H1 (cell line): Measurements from ENCODE around the gene BPI. TPM values are rescaled to one million over a fixed set of nuclear protein-coding genes. Genes with fewer than 3 reads are reported as not detected.

ENCODE experiments used
- CTCF ChIA-PET: fragments of 300-600 bp; sonication (Branson Sonifier 250); formaldehyde crosslinking; loops from one replicate; lab custom pipeline; 2021; ENCODE audit not compliant: partially characterized antibody; lab: Charles Lee
- POLR2A ChIA-PET: fragments of 300-600 bp; sonication (Branson Sonifier 250); formaldehyde crosslinking; loops from one replicate; lab custom pipeline; 2021; ENCODE audit warnings: inconsistent platforms; ENCODE audit not compliant: partially characterized antibody; lab: Charles Lee
- DNase-seq, 2 experiments: peaks; one replicate each; pipeline versions ENCODE4 v3.0.0 to v3.0.0-alpha.2; 2010 to 2022; ENCODE audit warnings: low spot score in 2 of 2, low read depth in 1 of 2, mixed read lengths in 1 of 2
- FAIRE-seq: peaks from 2 replicates; lab custom pipeline; 2011; peaks lifted over from hg19 to GRCh38; lab: Jason Lieb, UNC
- H2AFZ ChIP-seq: 2 replicates; pipeline ENCODE4 v1.8.1; 2012; ENCODE audit warnings: low read length, inconsistent platforms
- H2AK5ac ChIP-seq: 2 replicates; pipeline ENCODE4 v1.6.1; 2013; ENCODE audit warnings: low read depth, low read length
- H2BK120ac ChIP-seq: replicated peaks from 2 replicates; pipeline ENCODE3; 2013; ENCODE audit warnings: low read depth, low read length, inconsistent platforms
- H2BK12ac ChIP-seq: 2 replicates; pipeline ENCODE4 v1.6.1; 2013; ENCODE audit warnings: low read depth, low read length
- H2BK15ac ChIP-seq: 2 replicates; pipeline ENCODE4 v1.6.1; 2013; ENCODE audit warnings: low read length
- H2BK20ac ChIP-seq: 2 replicates; pipeline ENCODE4 v1.6.1; 2013; ENCODE audit warnings: low read length
- H2BK5ac ChIP-seq: 2 replicates; pipeline ENCODE4 v1.6.1; 2013; ENCODE audit warnings: low read depth, low read length
- H3K14ac ChIP-seq: 2 replicates; pipeline ENCODE4 v1.6.1; 2013; ENCODE audit warnings: inconsistent platforms; ENCODE audit not compliant: insufficient read length
- H3K18ac ChIP-seq: 2 replicates; pipeline ENCODE4 v1.6.1; 2013; ENCODE audit warnings: low read length; ENCODE audit errors: extremely low read depth
- H3K23ac ChIP-seq: 2 replicates; pipeline ENCODE4 v1.6.1; 2013; ENCODE audit warnings: inconsistent platforms; ENCODE audit not compliant: insufficient read length
- H3K23me2 ChIP-seq: 2 replicates; pipeline ENCODE4 v1.6.1; 2013; ENCODE audit warnings: low read depth, low read length
- H3K27ac ChIP-seq: 2 replicates; pipeline ENCODE4 v1.6.1; 2011; ENCODE audit warnings: low read depth, low read length, inconsistent platforms
- H3K27me3 ChIP-seq, 4 experiments: replicated peaks in 1 of 4; 1 replicate in 1 of 4; 2 replicates in 3 of 4; pipeline versions ENCODE4 v1.6.1 to v1.8.1; 2011 to 2013; ENCODE audit warnings: low read length in 3 of 4, mild to moderate bottlenecking in 3 of 4, inconsistent platforms in 2 of 4, mixed read lengths in 2 of 4, moderate library complexity in 1 of 4; ENCODE audit not compliant: control insufficient read depth in 3 of 4, insufficient read depth in 3 of 4; ENCODE audit errors: extremely low read depth in 1 of 4
- H3K36me3 ChIP-seq, 4 experiments: 2 replicates each; pipeline versions ENCODE4 v1.6.1 to v1.8.1; 2011 to 2013; ENCODE audit warnings: mild to moderate bottlenecking in 4 of 4, low read length in 3 of 4, moderate library complexity in 2 of 4, control low read depth in 1 of 4, inconsistent platforms in 1 of 4; ENCODE audit not compliant: insufficient read depth in 4 of 4, control insufficient read depth in 2 of 4
- H3K4ac ChIP-seq: replicated peaks from 2 replicates; pipeline ENCODE3; 2013; ENCODE audit warnings: low read length, low read depth, mixed read lengths, inconsistent platforms; ENCODE audit not compliant: insufficient read length
- H3K4me1 ChIP-seq, 4 experiments: replicated peaks in 1 of 4; 1 replicate in 1 of 4; 2 replicates in 3 of 4; pipeline versions ENCODE4 v1.6.1 to v1.8.1; 2011 to 2013; ENCODE audit warnings: low read length in 3 of 4, inconsistent platforms in 2 of 4, mixed read lengths in 1 of 4; ENCODE audit not compliant: insufficient read depth in 4 of 4, control insufficient read depth in 3 of 4
- H3K4me2 ChIP-seq, 2 experiments: 2 replicates each; pipeline versions ENCODE4 v1.6.1 to v1.8.1; 2011 to 2013; ENCODE audit warnings: low read depth in 2 of 2, low read length in 2 of 2, control low read depth in 1 of 2, inconsistent platforms in 1 of 2, mild to moderate bottlenecking in 1 of 2; ENCODE audit not compliant: insufficient read depth in 1 of 2
- H3K4me3 ChIP-seq, 4 experiments: fragments of 200-600, 300-600 bp in 1 of 4; sonication (generic), shearing (Covaris generic), sonication (Bioruptor Twin) in 1 of 4; 2 replicates each; pipeline versions ENCODE4 v1.5.1 to v1.8.1; 2011 to 2016; ENCODE audit warnings: low read length in 4 of 4, low read depth in 3 of 4, control low read depth in 2 of 4, inconsistent platforms in 2 of 4, mild to moderate bottlenecking in 2 of 4, mixed read lengths in 1 of 4, moderate library complexity in 1 of 4; ENCODE audit not compliant: insufficient read depth in 2 of 4; ENCODE audit errors: extremely low read depth in 1 of 4
- H3K56ac ChIP-seq: replicated peaks from 2 replicates; pipeline ENCODE3; 2013; ENCODE audit warnings: low read depth, mild to moderate bottlenecking, mixed read lengths, low read length, inconsistent platforms; ENCODE audit not compliant: insufficient read length
- H3K79me1 ChIP-seq: 2 replicates; pipeline ENCODE4 v1.6.1; 2013; ENCODE audit warnings: low read depth, low read length, control low read depth
- H3K79me2 ChIP-seq, 2 experiments: 2 replicates each; pipeline versions ENCODE4 v1.6.1 to v1.8.1; 2012 to 2013; ENCODE audit warnings: low read length in 2 of 2, mild to moderate bottlenecking in 2 of 2, inconsistent platforms in 1 of 2; ENCODE audit not compliant: insufficient read depth in 2 of 2, control insufficient read depth in 1 of 2
- H3K9ac ChIP-seq, 4 experiments: replicated peaks in 1 of 4; 1 replicate in 1 of 4; 2 replicates in 3 of 4; pipeline versions ENCODE4 v1.6.1 to v1.8.1; 2011 to 2013; ENCODE audit warnings: low read depth in 3 of 4, low read length in 3 of 4, control low read depth in 2 of 4, mild to moderate bottlenecking in 2 of 4, moderate library complexity in 2 of 4, inconsistent platforms in 1 of 4; ENCODE audit errors: extremely low read depth in 1 of 4
- H3K9me3 ChIP-seq, 2 experiments: 2 replicates each; pipeline versions ENCODE4 v1.6.1 to v1.8.1; 2012 to 2013; ENCODE audit warnings: mild to moderate bottlenecking in 2 of 2, moderate library complexity in 2 of 2, control low read depth in 1 of 2, inconsistent platforms in 1 of 2, low read depth in 1 of 2, low read length in 1 of 2, mixed read lengths in 1 of 2; ENCODE audit not compliant: insufficient read depth in 2 of 2
- H4K20me1 ChIP-seq, 2 experiments: replicated peaks in 1 of 2; 2 replicates each; pipeline versions ENCODE3 to v1.8.1; 2011 to 2013; ENCODE audit warnings: inconsistent platforms in 2 of 2, low read length in 2 of 2, mild to moderate bottlenecking in 1 of 2; ENCODE audit not compliant: insufficient read depth in 2 of 2, control insufficient read depth in 1 of 2
- H4K5ac ChIP-seq: 2 replicates; pipeline ENCODE4 v1.6.1; 2013; ENCODE audit warnings: low read length, low read depth, mixed read lengths, inconsistent platforms; ENCODE audit not compliant: insufficient read length
- H4K8ac ChIP-seq: 2 replicates; pipeline ENCODE4 v1.8.0; 2013; ENCODE audit warnings: mild to moderate bottlenecking, moderate library complexity, low read length, inconsistent platforms; ENCODE audit not compliant: insufficient read depth; ENCODE audit errors: extremely low read depth
- H4K91ac ChIP-seq: replicated peaks from 2 replicates; pipeline ENCODE3; 2013; ENCODE audit warnings: low read length, mixed read lengths, inconsistent platforms; ENCODE audit not compliant: insufficient read length
- ASH2L ChIP-seq: fragments of 200-600, 300-600 bp; sonication (generic); IDR thresholded peaks from one replicate; pipeline ENCODE4 v1.7.1; 2017; ENCODE audit warnings: low read length
- CBX8 ChIP-seq: fragments of 300-800, 300-1000 bp; sonication (generic); IDR thresholded peaks from 2 replicates; pipeline ENCODE4 v1.7.1; 2016; ENCODE audit warnings: low read depth, low read length, borderline replicate concordance
- FOSL1 ChIP-seq: IDR thresholded peaks from 2 replicates; pipeline ENCODE4 v1.6.1; 2011; ENCODE audit warnings: mild to moderate bottlenecking, low read depth, low read length, moderate library complexity; ENCODE audit not compliant: insufficient read depth
- JUN ChIP-seq: IDR thresholded peaks from 2 replicates; pipeline ENCODE4 v1.6.1; 2011; ENCODE audit warnings: low read depth, mild to moderate bottlenecking, improper control_type of control experiment, low read length
- WGBS, 2 experiments: shearing (Covaris generic) in 1 of 2; methylation state at CpG; one replicate each; pipeline versions ENCODE4 v1.1.6 to v1.1.7; 2013 to 2015; ENCODE audit warnings: low lambda C conversion rate in 2 of 2, mixed read lengths in 2 of 2, inconsistent platforms in 1 of 2, low coverage in 1 of 2, missing lambda C conversion rate in 1 of 2; ENCODE audit not compliant: insufficient replicate concordance in 2 of 2, insufficient coverage in 1 of 2, insufficient read length in 1 of 2; ENCODE audit errors: extremely low coverage in 1 of 2, missing lambda C conversion rate in 1 of 2; 5-methylcytosine and 5-hydroxymethylcytosine counted together
- polyA plus RNA-seq, 7 experiments: library from polyadenylated mRNA; depleted of rRNA in 3 of 7; stranded (reverse) in 5 of 7; unstranded in 2 of 7; fragments of >200 nt in 5 of 7; fragments of 200-250 nt in 2 of 7; gene quantifications; 1 replicate in 5 of 7; 2 replicates in 1 of 7; 4 replicates in 1 of 7; pipeline versions ENCODE4 v1.2.1 to v1.2.3, GENCODE V29; 2011 to 2013; ENCODE audit warnings: missing spikeins in 2 of 7, mixed read lengths in 2 of 7
- total RNA-seq: library from RNA; stranded (reverse); fragmentation: NEBNext Ultra II Directional; extraction: Animal tissue kit (Norgen Biotek cat#: 25700); gene quantifications from 2 replicates; pipeline ENCODE4 v1.2.1, GENCODE V29; 2021

BPI gene
- total and polyA plus RNA-seq, 2 of the 8 experiments (the other 6 are each of a cell fraction or from before 2014, with no cell fraction given): not detected

GRCh38 chr20:38267901-38268514 is 35.9 kb upstream of the BPI start:
- H3K4me1 ChIP-seq: no peaks in the 10 kb centered on the region
- POLR2A ChIA-PET: no interaction called here
- H2BK15ac ChIP-seq: no peak overlapping the region
- no peak overlapping the region for H3K23ac ChIP-seq
- H3K4me3 ChIP-seq: no peak overlapping the region
- no peak overlapping the region for H2AFZ ChIP-seq
- no peak overlapping the region for H2BK20ac ChIP-seq
- H3K56ac ChIP-seq: no peak overlapping the region
- H3K14ac ChIP-seq: no peak overlapping the region
- no peak overlapping the region for H2BK12ac ChIP-seq
- H3K18ac ChIP-seq: no peak overlapping the region
- no peak overlapping the region for H3K4ac ChIP-seq
- no peak overlapping the region for H2BK120ac ChIP-seq
- no peaks in the 10 kb centered on the region for H3K79me2 ChIP-seq
- H3K9me3 ChIP-seq: no peaks in the 10 kb centered on the region
- DNase-seq (no peak), FAIRE-seq (no peak)
- no peak overlapping the region for H2AK5ac ChIP-seq
- no peaks in the 10 kb centered on the region for H3K27me3 ChIP-seq
- H4K8ac ChIP-seq: no peak overlapping the region
- H3K23me2 ChIP-seq: no peaks in the 10 kb centered on the region
- H4K20me1 ChIP-seq: no peaks in the 10 kb centered on the region
- no peak overlapping the region for H2BK5ac ChIP-seq
- H3K4me2 ChIP-seq: no peak overlapping the region
- no peak overlapping the region for H3K27ac ChIP-seq
- no peaks in the 10 kb centered on the region for H3K36me3 ChIP-seq
- no peak overlapping the region for H4K5ac ChIP-seq
- CTCF ChIA-PET: interaction anchor here (1.1 to 1.3 kb wide), 3 partner anchors 34 to 38 kb away, joined by 3 read pairs; no protein-coding TSS in a partner anchor
- WGBS, 2 experiments: 87% methylated on average over 5 of the region's 5 CpGs; no CpG with 5 or more reads in 1 of the 2 experiments
- no peaks in the 10 kb centered on the region for H3K79me1 ChIP-seq
- H4K91ac ChIP-seq: no peak overlapping the region
- H3K9ac ChIP-seq: no peak overlapping the region
- TF ChIP-seq ASH2L (no peak), CBX8 (no peak), FOSL1 (no peak), JUN (no peak)
